Measurements from ENCODE around the gene CACNG8.
"Not testable (repeated sequence)": the region's sequence is repeated elsewhere in the genome, so short reads cannot be mapped to it uniquely, and the experiment has no call there.

CACNG8 gene

GRCh38 chr19:53994811-53995210 is 32.1 kb downstream of the CACNG8 start:
- no peak for DNase-seq

GRCh38 chr19:53998223-53998622 is 35.5 kb downstream of the CACNG8 start:
- DNase-seq = no peak

- DNase-seq = no peak
These were observed 37.0 kb downstream of the CACNG8 start for GRCh38 chr19:53999694-54000093.

DNA sequence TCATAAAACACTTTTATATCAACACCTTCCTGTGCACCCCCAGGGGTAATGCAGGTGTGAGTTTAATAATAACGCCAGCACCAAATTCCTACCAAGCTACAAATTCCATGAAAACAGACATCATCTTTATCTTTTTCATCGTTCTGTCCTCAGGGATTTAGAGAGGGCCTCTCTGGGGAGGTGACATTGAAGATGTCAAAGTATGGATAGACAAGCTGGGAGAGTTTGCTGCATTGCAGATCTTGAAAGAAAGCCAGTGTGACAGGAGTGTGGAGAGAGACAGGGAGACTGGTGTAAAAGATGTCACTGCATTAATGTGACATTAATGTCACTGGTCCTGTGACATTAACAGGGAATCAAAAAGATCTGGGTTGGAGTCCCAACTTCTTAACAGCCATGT is 38.8 kb downstream of the CACNG8 start:
- DNase-seq = no peak

- DNase-seq = no peak
These were observed 40.0 kb downstream of the CACNG8 start for GRCh38 chr19:54002495-54003315.

DNA sequence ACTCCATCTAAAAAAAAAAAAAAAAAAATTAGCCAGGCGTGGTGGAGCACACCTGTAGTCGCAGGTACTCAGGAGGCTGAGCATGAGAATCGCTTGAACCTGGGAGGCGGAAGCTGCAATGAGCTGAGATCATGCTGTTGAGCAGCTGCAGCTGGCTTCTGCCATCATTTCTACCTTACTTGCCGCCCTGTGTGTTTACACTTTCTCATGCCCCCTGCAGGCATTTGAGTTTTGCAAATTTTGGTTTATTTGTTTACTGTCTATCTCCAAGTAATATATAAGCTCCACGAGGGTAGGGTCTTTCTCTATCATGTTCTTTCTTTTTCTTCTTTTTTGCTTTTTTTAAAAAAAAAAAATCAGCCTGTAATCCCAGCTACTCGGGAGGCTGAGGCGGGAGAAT is 46.7 kb downstream of the CACNG8 start:
- no peak for DNase-seq

DNA sequence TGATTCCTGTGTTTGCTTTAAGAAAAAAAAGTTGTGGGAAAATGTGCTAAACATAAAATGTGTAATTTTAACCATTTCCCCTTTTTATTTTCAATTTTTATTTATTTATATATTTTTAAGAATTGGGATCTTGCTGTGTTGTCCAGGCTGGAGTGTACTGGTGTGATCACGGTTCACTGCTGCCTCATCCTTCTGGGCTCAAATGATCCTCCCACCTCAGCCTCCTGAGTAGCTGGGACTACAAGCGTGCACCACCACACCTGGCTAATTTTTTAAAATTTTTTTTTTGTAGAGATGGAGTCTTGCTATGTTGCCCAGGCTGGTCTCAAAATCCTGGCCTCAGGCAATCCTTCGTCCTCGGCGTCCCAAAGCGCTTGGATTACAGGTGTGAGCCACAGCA is 47.7 kb downstream of the CACNG8 start:
- no peak for DNase-seq

GRCh38 chr19:54011507-54012211 is 48.9 kb downstream of the CACNG8 start:
- DNase-seq = no peak

DNA sequence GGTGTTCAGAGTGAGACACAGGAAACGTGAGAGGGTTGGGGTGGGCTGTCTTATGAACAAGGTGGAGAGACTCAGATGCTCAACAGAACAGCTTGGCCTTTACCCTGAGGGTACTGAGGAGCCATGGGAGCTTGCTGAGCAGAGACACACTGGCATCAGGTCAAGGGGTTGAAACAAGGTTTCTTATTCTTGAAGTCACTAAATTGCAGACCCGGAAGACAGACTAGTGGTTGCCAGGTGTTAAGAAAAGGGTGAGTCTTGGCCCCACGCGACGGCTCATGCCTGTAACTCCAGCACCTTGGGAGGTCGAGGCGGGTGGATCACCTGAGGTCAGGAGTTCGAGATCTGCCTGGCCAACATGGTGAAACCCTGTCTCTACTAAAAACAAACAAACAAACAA is 51.1 kb downstream of the CACNG8 start:
- no peak for DNase-seq

GRCh38 chr19:54014920-54015560 is 52.3 kb downstream of the CACNG8 start:
- no peak for DNase-seq

- DNase-seq = no peak
These were observed 54.5 kb downstream of the CACNG8 start for GRCh38 chr19:54017261-54017660.

GRCh38 chr19:54021363-54021762 is 58.6 kb downstream of the CACNG8 start:
- no peak for DNase-seq

DNA sequence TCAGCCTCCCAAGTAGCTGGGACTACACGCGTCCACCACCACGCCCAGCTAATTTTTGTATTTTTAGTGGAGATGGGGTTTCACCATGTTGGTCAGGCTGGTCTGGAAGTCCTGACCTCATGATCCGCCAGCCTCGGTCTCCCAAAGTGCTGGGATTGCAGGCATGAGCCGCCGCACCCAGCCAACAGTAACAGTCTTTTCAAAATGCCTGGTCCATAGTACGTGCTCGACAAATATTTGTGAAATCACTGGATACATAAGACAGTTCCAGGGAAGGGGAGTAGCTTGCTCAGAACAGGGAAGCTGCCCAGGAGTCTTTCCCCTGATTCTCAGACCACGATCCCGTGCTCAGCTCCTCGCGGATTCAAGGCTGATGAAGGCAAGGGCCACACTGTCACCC is 59.2 kb downstream of the CACNG8 start:
- DNase-seq = no peak

GRCh38 chr19:54023191-54023590 is 60.5 kb downstream of the CACNG8 start:
- no peak for DNase-seq

GRCh38 chr19:54024660-54025059 is 61.9 kb downstream of the CACNG8 start:
- no peak for DNase-seq

DNA sequence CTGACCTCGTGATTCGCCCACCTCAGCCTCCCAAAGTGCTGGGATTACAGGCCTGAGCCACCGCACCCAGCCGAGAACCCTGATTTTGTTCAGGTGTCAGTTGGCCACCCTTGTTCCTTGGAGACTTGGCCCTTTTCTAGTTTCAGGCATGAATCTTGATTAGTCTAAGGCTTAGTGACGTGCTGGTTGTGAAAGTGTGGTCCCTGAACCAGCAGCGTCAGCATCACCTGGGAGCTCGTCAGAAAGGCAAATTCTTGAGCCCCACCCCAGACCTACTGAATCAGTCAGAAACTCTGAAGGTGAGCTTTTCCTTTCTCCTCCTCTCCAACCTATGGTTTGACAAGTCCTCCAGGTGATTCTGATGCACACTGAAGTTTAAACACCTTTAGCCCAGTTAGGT is 63.9 kb downstream of the CACNG8 start:
- DNase-seq = no peak

DNA sequence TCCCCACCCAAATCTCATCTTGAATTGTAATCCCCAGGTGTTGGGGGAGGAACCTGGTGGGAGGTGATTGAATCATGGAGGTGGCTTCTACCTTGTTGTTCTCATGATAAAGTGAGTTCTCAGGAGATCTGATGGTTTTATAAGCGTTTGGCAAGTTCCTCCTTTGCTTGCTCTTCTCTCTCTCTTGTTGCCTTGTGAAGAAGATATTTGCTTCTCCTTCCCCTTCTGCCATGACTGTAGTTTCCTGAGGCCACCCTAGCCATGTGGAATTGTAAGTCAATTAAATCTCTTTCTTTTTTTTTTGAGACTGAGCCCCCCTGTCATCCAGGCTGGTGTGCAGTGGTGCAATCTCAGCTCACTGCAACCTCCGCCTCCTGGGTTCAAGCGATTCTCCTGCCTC is 66.6 kb downstream of the CACNG8 start:
- no peak for DNase-seq

DNA sequence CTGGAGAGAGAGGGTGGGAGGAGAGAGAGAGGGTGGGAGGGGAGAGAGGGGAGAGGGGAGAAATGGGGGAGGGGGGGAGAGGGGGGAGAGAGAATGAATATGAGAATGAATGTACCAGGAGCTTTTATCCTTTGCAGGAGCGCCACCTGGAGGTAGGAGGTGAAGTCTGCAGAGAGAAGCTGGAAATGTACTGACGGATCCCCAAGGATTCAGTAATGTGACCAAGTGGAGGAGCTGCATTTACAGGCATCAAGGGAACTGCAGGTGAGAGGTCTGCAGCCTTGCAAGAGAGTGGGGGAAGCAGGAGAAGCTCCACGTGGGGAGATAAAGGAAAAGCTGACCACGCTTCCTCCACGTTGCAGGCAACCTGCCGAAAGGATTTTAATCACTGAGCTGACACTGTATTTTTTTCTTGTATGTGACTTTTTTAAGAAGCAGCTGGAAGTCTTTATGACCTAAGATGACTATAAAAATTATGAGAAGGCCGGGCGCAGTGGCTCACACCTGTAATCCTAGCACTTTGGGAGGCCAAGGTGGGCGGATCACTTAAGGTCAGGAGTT is 67.3 kb downstream of the CACNG8 start:
- no peak for DNase-seq

DNA sequence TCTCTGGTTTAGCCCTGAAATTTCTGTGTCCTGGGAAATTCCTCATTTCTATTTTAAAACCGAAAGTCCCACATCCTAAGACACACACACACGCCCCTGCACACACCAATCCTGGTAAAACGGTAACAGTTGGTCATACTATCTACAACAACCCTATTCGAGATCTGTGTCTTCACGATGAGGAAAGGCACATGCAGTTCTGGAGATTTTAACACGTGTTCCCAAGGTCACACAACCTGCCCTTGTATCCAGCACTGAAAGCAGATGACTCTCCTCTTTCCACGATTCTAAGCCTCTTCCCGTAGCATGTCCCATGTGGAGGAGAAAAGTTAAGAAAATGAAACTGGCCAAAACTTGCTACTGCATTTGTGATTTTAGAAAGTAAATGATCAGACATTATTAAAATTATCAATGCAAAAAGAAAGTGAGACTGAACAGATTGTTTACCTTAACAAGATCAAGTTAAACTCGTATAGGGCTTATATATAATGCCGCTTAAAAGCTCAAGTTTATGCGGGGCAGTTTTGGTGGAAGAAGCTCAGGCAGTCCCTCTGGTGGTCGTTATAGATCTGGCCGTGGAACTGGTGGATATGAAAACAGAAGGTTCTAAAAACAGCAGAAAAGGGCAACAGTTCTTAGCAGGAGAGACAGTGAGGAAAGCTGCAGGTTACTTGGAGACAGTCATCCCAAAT is 68.3 kb downstream of the CACNG8 start:
- DNase-seq = no peak

DNA sequence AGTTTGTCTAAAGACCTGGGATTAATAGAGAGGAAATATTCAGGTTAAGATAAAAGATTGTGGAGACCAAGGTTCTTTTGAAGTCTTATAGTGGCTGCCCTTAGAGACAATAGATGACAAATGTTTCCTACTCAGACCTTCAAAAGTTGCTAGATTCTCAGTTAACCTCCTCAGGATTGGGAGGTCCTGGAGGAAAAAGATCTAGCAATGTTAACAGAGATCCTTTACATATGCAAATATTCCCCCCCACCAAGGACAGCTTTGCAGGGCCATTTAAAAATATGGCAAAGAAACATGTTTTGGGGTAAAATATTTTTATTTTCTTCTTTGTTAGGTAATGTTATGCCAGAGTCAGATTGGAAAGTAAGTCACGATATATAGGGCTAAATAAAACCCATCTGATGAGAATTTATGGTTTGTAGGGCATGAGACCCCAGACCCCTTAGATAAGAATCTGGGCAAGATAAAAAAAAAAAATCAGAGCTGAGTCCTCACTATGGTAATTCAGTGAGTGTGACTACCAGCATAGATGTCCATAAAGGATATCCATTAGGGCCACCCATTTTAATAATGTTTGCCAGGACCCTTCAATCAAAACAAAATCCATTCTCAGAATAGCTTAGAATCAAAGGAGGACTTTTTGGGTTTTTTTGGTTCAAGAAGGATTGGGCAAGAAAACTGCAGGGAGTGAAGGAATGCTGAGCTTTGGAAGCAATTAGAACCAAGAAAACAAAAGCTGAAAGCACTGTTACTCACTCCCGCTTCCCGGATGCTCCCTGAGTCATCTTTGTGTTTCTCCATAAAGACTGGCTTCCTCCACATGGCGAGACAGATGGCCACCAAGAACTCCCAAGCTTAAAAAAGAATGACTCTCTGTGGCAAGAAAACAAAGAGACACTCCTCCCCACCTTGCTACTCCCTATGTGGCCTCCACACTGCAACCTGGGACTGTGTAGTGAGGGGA is 72.8 kb downstream of the CACNG8 start:
- DNase-seq = no peak

DNA sequence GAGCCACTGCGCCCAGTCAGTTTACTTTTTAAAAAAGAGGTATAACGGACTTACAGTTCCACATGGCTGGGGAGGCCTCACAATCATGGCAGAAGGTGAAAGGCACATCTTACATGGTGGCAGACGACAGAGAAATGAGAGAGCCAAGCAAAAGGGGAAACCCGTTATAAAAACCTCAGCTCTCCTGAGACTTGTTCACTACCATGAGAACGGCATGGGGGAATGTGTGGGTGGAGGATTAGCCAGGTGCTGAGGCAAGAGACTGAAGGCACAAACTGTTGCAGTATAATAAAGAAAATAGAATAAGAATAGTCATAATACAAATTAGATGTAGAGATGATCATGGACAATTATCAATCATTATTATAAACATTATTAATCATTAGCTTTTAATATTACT is 73.8 kb downstream of the CACNG8 start:
- not testable (repeated sequence) for DNase-seq
